ENCODE data around the gene LTBP2. TPM values are rescaled to one million over a fixed set of nuclear protein-coding genes. Genes with fewer than 3 reads are reported as not detected.

The LTBP2 gene
- total RNA-seq, 1 donor, result 157 TPM

DNA sequence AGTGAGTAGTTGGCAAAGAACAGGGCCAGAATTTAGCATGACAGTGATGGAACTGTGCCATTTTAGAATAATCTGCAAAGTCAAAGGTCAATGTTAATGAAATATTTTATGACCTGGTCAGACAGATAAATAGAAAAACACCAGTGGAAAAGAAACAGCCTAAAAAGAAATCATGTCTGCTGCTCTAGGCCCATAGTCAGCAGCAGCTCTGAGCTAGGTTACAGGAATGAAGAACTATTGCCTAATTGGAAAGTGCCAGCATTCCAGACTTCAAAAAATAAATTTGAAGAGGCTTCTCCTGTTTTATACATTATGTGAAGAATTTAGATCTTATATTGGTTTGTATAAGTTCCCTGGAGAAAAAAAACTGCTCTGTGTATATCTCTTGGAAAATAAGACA lies 128.7 kb downstream of the LTBP2 start:
- no peak overlapping the region for H3K4me3 ChIP-seq (ENCODE audit: low read depth, low read length)
- no peak for TF ChIP-seq CTCF (IDR thresholded peaks at IDR 0.05; ENCODE audit: insufficient read depth, low read length)
- DNase-seq (ENCODE audit: low read depth), result peak; percentile 23

DNA sequence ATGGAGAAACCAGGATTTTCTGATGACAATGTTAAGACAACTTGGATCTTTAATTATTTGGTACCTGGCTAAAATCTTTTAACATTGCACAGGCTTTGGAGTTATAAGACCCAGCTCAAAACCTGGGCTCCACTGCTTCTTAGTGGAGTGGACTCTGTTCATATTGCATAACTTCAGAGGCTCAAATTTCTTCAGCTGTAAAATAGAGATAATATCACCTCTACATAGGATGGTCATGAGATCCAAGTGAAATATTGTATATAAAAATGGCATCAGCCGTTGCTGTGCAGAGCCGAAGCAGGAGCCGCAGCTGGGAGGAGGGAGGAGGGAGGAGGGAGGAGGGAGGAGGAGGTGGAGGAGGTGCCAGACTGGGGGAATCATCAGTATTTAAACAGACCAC lies 129.5 kb downstream of the LTBP2 start:
- H3K4me3 ChIP-seq (ENCODE audit: low read depth, low read length), result no peak overlapping the region
- no peak for DNase-seq (ENCODE audit: low read depth)
- no peak for TF ChIP-seq CTCF (IDR thresholded peaks at IDR 0.05; ENCODE audit: insufficient read depth, low read length)

DNA sequence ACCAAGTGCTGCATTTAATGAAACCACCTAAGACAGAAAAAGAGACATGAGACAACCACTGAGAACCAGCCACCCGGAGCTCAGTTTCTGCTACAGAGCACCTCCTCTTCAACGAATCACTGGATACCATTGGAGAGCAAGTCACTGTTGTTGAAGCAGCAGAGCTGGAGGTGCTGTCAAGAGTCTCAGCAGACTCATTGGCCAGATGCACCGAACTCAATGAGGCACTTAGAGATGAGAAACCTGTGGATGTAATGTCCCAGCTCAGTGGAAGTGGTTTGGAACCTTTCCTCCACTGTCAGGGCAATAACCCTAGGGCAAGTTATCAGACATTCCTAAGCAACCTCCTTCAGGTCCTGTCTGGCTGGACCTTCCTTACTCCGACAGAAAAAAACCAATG lies 132.0 kb downstream of the LTBP2 start:
- H3K4me3 ChIP-seq (ENCODE audit: low read depth, low read length), result no peak overlapping the region
- TF ChIP-seq CTCF (IDR thresholded peaks at IDR 0.05; ENCODE audit: insufficient read depth, low read length), result no peak
- no peak for DNase-seq (ENCODE audit: low read depth)

- DNase-seq (ENCODE audit: low read depth), result peak; percentile 49
- H3K4me3 ChIP-seq (ENCODE audit: low read depth, low read length), result no peak overlapping the region
- peak; percentile 77 for TF ChIP-seq CTCF (IDR thresholded peaks at IDR 0.05; ENCODE audit: insufficient read depth, low read length)
Measured at GRCh38 chr14:74478996-74479635, 132.9 kb downstream of the LTBP2 start.

DNA sequence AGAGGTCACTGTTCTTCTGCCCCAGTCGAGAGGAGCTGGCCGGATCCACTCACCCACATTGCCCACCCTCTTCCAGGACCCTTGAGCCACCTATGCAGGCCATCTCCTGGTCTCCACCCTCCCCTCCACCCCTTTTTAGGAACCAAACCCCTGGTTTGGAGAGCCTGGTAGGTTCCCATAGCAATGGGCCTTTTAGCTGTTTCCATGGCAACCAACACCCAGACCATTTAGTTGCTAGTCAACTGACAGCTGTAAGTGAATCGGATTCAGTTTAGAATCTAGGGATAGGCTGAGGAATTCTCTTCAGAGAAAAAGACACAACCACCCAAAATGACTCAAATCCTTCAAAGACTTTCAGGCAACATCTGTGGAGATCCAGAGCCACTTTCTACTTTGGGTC lies 135.4 kb downstream of the LTBP2 start:
- TF ChIP-seq CTCF (IDR thresholded peaks at IDR 0.05; ENCODE audit: insufficient read depth, low read length), result no peak
- DNase-seq (ENCODE audit: low read depth), result no peak
- no peak overlapping the region for H3K4me3 ChIP-seq (ENCODE audit: low read depth, low read length)

DNA sequence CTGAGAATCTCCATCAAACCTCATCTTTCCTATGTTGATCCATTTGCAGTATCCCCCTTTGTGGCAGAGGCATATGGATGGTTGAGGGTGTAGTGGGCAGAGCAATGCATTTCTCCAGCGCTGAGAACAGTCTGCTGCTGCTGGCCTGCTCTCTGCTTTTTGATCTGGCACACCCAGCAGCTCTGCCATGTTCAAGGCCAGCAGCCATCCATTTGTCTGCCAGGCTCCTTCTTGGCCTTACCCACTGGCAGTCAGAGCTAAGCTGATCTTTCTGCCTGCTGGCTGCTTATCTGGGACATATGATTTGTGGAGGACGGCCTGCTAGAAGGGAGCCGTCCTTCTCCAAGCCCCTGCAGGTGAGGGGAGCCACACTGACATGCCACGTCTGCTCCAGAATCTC lies 135.9 kb downstream of the LTBP2 start:
- DNase-seq (ENCODE audit: low read depth), result no peak
- H3K4me3 ChIP-seq (ENCODE audit: low read depth, low read length), result no peak overlapping the region
- no peak for TF ChIP-seq CTCF (IDR thresholded peaks at IDR 0.05; ENCODE audit: insufficient read depth, low read length)

GRCh38 chr14:74475678-74476077 lies 136.4 kb downstream of the LTBP2 start:
- no peak for TF ChIP-seq CTCF (IDR thresholded peaks at IDR 0.05; ENCODE audit: insufficient read depth, low read length)
- DNase-seq (ENCODE audit: low read depth), result peak; percentile 76
- no peak overlapping the region for H3K4me3 ChIP-seq (ENCODE audit: low read depth, low read length)

Data from fibroblast of the aortic adventitia (primary cell).